SH-SY5Y (cell line): Measurements from ENCODE around the gene TRAP1.

Source experiments
- GATA2 ChIP-seq: IDR thresholded peaks from 2 replicates; pipeline ENCODE4 v1.6.1; 2011; ENCODE audit warnings: mild to moderate bottlenecking, low read depth, low read length
- GATA3 ChIP-seq: IDR thresholded peaks from 2 replicates; pipeline ENCODE4 v1.6.1; 2011; ENCODE audit warnings: low read depth, mild to moderate bottlenecking, low read length, moderate library complexity

DNA sequence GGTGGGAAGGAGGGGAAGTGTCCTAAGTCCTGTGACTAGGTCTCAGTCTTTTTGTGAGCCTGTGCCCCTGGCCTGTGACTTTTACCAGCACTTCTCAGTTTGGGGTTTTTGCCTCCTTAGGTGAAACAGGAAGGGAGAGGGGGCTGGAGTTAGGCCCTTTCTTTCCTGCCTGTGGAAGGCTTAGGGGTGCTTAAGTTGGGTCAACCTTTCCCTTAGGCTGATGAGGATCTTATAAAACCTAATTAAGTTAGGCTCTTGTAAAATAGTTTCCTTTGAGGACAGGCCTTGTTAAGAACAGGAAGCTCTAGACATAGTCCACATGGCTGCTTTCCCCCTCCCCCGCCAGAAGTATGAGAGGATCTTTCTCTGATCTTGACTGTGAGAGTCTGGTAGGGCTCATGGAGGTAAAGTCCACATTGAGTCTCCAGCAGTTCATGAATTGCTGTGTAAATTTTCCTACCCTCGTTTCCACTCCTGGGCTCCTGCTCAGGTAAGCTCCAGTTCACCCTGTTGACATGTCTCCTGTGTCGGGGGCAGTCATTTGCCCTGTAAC, 79.9 kb downstream of the TRAP1 start:
- TF ChIP-seq GATA3 = no peak
- TF ChIP-seq GATA2 = no peak
